ENCODE measurements around the gene SLC15A5. TPM values are rescaled to one million over a fixed set of nuclear protein-coding genes. Genes with fewer than 3 reads are reported as not detected.

Gene SLC15A5
- total and polyA plus RNA-seq, 2 of the 4 experiments (the other 2 are of a cell fraction): not detected

GRCh38 chr12:16238661-16239060, 38.8 kb downstream of the SLC15A5 start:
- Histone ChIP-seq H2AK9ac (replicated peaks; ENCODE audit: low read depth, low read length, poor library complexity) (no peak overlapping the region), H3K14ac (replicated peaks; ENCODE audit: low read depth, low read length) (no peak overlapping the region), H3K79me1 (ENCODE audit: low read depth in 1 of 2, low read length in 2 of 2) (no peaks in the 10 kb centered on the region), H3K4me1 (ENCODE audit: control insufficient read depth, insufficient read depth, low read length) (no peaks in the 10 kb centered on the region), H3K27ac (ENCODE audit: insufficient read depth, low read length) (no peak overlapping the region), H4K91ac (ENCODE audit: insufficient read depth, low read depth, low read length) (no peak overlapping the region), H3K18ac (ENCODE audit: low read depth, low read length) (no peak overlapping the region), H2AK5ac (ENCODE audit: low read depth, low read length) (no peak overlapping the region), H3K23ac (ENCODE audit: low read depth, low read length) (no peak overlapping the region), H2BK5ac (ENCODE audit: low read depth, low read length, poor library complexity, severe bottlenecking) (no peak overlapping the region), H2BK15ac (ENCODE audit: low read depth, low read length) (no peak overlapping the region), H2AFZ (replicated peaks; ENCODE audit: low read length, poor library complexity) (no peak overlapping the region), H3K56ac (ENCODE audit: extremely low read depth, insufficient read depth, low read length) (no peak overlapping the region), H3K9me1 (ENCODE audit: insufficient read depth, low read length) (no peaks in the 10 kb centered on the region), H4K8ac (ENCODE audit: low read depth in 2 of 2, low read length in 2 of 2) (no peak overlapping the region), H2BK20ac (ENCODE audit: low read depth, low read length) (no peak overlapping the region), H3K9me3 (ENCODE audit: control insufficient read depth, insufficient read depth, low read length) (no peaks in the 10 kb centered on the region), H3K4me3 (ENCODE audit: insufficient read depth, low read depth, low read length) (no peak overlapping the region), H3K27me3 (ENCODE audit: control insufficient read depth, insufficient read depth, low read length) (no peaks in the 10 kb centered on the region), H4K20me1 (ENCODE audit: insufficient read depth, low read length) (no peaks in the 10 kb centered on the region), H3K9ac (ENCODE audit: low read depth, low read length) (no peak overlapping the region), H2BK120ac (ENCODE audit: low read depth, low read length) (no peak overlapping the region), H3K4ac (ENCODE audit: low read depth, low read length) (no peak overlapping the region), H3K4me2 (ENCODE audit: low read depth, low read length) (no peak overlapping the region), H4K5ac (ENCODE audit: low read depth, low read length) (no peak overlapping the region), H3K36me3 (ENCODE audit: control insufficient read depth, insufficient read depth, low read length) (no peaks in the 10 kb centered on the region)
- DNase-seq: no peak
- CTCF ChIA-PET: interaction anchor here (0.5 to 0.7 kb wide), 2 partner anchors 9 to 118 kb away, joined by 4 to 5 read pairs; no protein-coding TSS in a partner anchor
- BruUV-seq (replicated peaks): no TSS peak
- TF ChIP-seq MAFK (IDR thresholded peaks at IDR 0.05; ENCODE audit: low read depth, low read length) (no peak), NFE2L2 (IDR thresholded peaks at IDR 0.05; ENCODE audit: low read depth, low read length) (no peak), CTCF (conservative IDR thresholded peaks at IDR 0.05; ENCODE audit: low read depth, low read length) (no peak)
- in situ Hi-C loops (cut with MboI; ENCODE audit: low sequenced_read_pairs): no loop called here
- dilution Hi-C loops (cut with HindIII; ENCODE audit: low sequenced_read_pairs, unreplicated experiment): no loop called here
- intact Hi-C loops (cut with micrococcal nuclease): no loop called here
- WGBS, 2 experiments (ENCODE audit: extremely low coverage in 2 of 2, insufficient read length in 1 of 2): no CpG with 5 or more reads among the region's 2 CpGs
- ATAC-seq (ENCODE audit: low read depth): no peak
- POLR2A ChIA-PET (ENCODE audit: unreplicated experiment): no interaction called here

All from IMR-90 (cell line).